Ascending aorta (tissue), 2 donors: ENCODE results near the gene RASA1. TPM values are rescaled to one million over a fixed set of nuclear protein-coding genes. Genes with fewer than 3 reads are reported as not detected.

Experiments used
- DNase-seq, 2 donors: peaks; one replicate each; pipeline ENCODE4 v3.0.0-alpha.2; 2019; ENCODE audit warnings: low spot score in 2 of 2
- H3K27ac ChIP-seq, 2 donors: fragments of 200-600 bp; sonication (generic); one replicate each; pipeline ENCODE4 v1.5.1; 2016 to 2017; ENCODE audit warnings: mild to moderate bottlenecking in 1 of 2
- H3K27me3 ChIP-seq: fragments of 200-600 bp; sonication (generic); one replicate; pipeline ENCODE4 v1.5.1; 2017
- H3K36me3 ChIP-seq, 2 donors: fragments of 200-600 bp; sonication (generic); one replicate each; pipeline ENCODE4 v1.5.1; 2016
- H3K4me1 ChIP-seq, 2 donors: fragments of 200-600 bp; sonication (generic); one replicate each; pipeline ENCODE4 v1.5.1; 2016 to 2017; ENCODE audit warnings: mild to moderate bottlenecking in 1 of 2
- H3K4me3 ChIP-seq, 2 donors: fragments of 200-600 bp; sonication (generic); one replicate each; pipeline ENCODE4 v1.5.1; 2016 to 2017; ENCODE audit warnings: mild to moderate bottlenecking in 1 of 2
- H3K9me3 ChIP-seq, 2 donors: fragments of 200-600 bp; sonication (generic); one replicate each; pipeline ENCODE4 v1.5.1; 2016
- intact Hi-C: fragments of 100-400 bp; cut with DNase I; formaldehyde crosslinking; loops from one replicate; pipeline ENCODE4 v1.15.1; 2023
- total RNA-seq: library from RNA; depleted of rRNA; stranded (reverse); fragments of >200 nt; gene quantifications from one replicate; pipeline ENCODE4 v1.1.0, GENCODE V29; 2016
- TF ChIP-seq, protein P1 (sequence below), 3 experiments: fragments of 200-600 bp in 2 of 3; fragments of 450-650 bp in 1 of 3; sonication (generic) in 2 of 3; IDR thresholded peaks; one replicate each; pipeline ENCODE4 v1.5.1; 2016 to 2019; ENCODE audit warnings: antibody characterized with exemption in 3 of 3, mild to moderate bottlenecking in 1 of 3, moderate library complexity in 1 of 3

Gene RASA1
- total RNA-seq, 1 donor from 2014 or later = 30.5 TPM

DNA sequence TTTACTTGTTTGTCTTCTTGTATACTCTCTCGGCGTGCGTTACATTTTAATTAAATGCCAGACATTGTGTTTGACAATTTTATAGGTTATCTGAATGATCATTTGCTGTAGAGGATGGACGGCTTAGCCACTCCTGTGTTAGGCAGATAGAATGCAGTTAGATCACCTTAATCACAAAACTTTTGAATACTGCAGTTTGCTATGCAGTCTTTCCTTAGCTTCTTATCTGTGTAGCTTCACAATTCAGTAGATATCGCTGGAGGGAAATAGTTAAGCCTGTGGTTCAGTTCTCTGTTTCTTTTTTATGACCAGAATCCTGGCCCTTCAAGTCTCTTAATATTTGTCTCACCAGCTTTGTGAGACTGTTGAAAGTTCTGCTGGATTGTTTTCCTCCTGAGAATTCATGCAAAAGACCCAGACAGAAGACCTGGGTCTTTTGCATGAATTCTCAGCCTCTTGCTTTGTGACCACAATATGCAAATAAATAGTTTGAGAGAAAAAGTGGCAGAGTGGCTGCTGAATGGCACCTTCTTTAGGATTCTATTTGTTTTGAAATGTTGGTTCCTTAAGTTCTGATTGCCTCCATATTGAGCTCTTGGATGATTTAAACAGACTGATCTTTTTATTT is 40.2 kb downstream of the RASA1 start:
- Histone ChIP-seq H3K4me1 (no peaks in the 10 kb centered on the region), H3K27me3 (no peaks in the 10 kb centered on the region), H3K9me3 (no peaks in the 10 kb centered on the region), H3K27ac (no peak overlapping the region), H3K36me3 (peaks cover 9% of the 10 kb centered on the region in 2 donors), H3K4me3 (no peak overlapping the region)
- intact Hi-C loops = no loop called here
- TF ChIP-seq, protein P1, sequence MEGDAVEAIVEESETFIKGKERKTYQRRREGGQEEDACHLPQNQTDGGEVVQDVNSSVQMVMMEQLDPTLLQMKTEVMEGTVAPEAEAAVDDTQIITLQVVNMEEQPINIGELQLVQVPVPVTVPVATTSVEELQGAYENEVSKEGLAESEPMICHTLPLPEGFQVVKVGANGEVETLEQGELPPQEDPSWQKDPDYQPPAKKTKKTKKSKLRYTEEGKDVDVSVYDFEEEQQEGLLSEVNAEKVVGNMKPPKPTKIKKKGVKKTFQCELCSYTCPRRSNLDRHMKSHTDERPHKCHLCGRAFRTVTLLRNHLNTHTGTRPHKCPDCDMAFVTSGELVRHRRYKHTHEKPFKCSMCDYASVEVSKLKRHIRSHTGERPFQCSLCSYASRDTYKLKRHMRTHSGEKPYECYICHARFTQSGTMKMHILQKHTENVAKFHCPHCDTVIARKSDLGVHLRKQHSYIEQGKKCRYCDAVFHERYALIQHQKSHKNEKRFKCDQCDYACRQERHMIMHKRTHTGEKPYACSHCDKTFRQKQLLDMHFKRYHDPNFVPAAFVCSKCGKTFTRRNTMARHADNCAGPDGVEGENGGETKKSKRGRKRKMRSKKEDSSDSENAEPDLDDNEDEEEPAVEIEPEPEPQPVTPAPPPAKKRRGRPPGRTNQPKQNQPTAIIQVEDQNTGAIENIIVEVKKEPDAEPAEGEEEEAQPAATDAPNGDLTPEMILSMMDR (IDR thresholded peaks at IDR 0.05) = no peak
- DNase-seq = no peak

GRCh38 chr5:87311405-87312279 is 44.0 kb downstream of the RASA1 start:
- TF ChIP-seq, protein P1 (IDR thresholded peaks at IDR 0.05) = no peak
- intact Hi-C loops = no loop called here
- Histone ChIP-seq H3K4me1 (peaks cover 0 to 3% of the 10 kb centered on the region in 2 donors), H3K27ac (no peak overlapping the region), H3K36me3 (no peaks in the 10 kb centered on the region), H3K9me3 (no peaks in the 10 kb centered on the region), H3K27me3 (no peaks in the 10 kb centered on the region), H3K4me3 (no peak overlapping the region)
- DNase-seq = no peak

- Histone ChIP-seq H3K36me3 (no peaks in the 10 kb centered on the region), H3K27me3 (no peaks in the 10 kb centered on the region), H3K4me3 (no peak overlapping the region), H3K4me1 (peaks cover 0 to 3% of the 10 kb centered on the region in 2 donors), H3K27ac (no peak overlapping the region), H3K9me3 (no peaks in the 10 kb centered on the region)
- no peak for DNase-seq
- TF ChIP-seq, protein P1 (IDR thresholded peaks at IDR 0.05) = no peak
- intact Hi-C loops = no loop called here
Observed at GRCh38 chr5:87313216-87313615, 45.5 kb downstream of the RASA1 start.

- H3K9me3 ChIP-seq = no peaks in the 10 kb centered on the region
- intact Hi-C loops = no loop called here
- H3K27ac ChIP-seq = no peak overlapping the region
- no peak for DNase-seq
- H3K27me3 ChIP-seq = no peaks in the 10 kb centered on the region
- H3K4me1 ChIP-seq = peaks cover 0 to 3% of the 10 kb centered on the region in 2 donors
- H3K4me3 ChIP-seq = no peak overlapping the region
- no peaks in the 10 kb centered on the region for H3K36me3 ChIP-seq
- TF ChIP-seq, protein P1 (IDR thresholded peaks at IDR 0.05) = no peak
Observed at GRCh38 chr5:87319469-87319868, 51.8 kb downstream of the RASA1 start.

DNA sequence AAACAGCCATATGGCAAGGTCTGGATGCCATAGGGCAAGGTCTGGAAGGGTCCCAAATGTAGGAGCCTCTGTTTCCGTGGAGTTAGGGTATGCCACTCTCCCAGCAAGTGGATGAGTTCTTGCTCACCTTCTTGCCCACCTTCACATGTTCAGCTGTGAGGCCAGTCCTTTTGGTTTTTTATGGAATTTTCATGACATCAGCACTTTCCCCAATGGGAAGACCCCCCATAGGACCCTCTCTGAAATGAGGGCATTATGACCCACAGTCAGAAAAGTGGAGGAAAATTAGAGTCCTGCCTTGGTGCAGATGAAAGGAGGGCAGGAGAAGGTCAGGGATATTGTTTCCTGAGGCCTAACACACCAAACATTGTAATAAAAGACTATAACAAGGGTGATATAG is 53.9 kb downstream of the RASA1 start:
- Histone ChIP-seq H3K27ac (no peak overlapping the region), H3K4me3 (no peak overlapping the region), H3K4me1 (peaks cover 0 to 10% of the 10 kb centered on the region in 2 donors), H3K9me3 (no peaks in the 10 kb centered on the region), H3K36me3 (no peaks in the 10 kb centered on the region), H3K27me3 (no peaks in the 10 kb centered on the region)
- TF ChIP-seq, protein P1 (IDR thresholded peaks at IDR 0.05) = no peak
- no peak for DNase-seq
- intact Hi-C loops = no loop called here
